OCI-LY3 (cell line): Measurements from ENCODE around the gene CD300LF.

Experiments used
- CTCF ChIP-seq: fragments of 200-600, 300-600 bp; sonication (generic); IDR thresholded peaks from 2 replicates; pipeline ENCODE4 v1.5.1; 2014; ENCODE audit warnings: antibody characterized with exemption, low read length, low read depth
- EZH2phosphoT487 ChIP-seq: fragments of 200-600 bp; shearing (Covaris generic); IDR thresholded peaks from 2 replicates; pipeline ENCODE4 v1.6.1; 2018; ENCODE audit warnings: antibody characterized with exemption, mixed run types, low read depth

GRCh38 chr17:74732042-74732867, 19.5 kb upstream of the CD300LF start:
- TF ChIP-seq CTCF (no peak), EZH2phosphoT487 (no peak)
